SK-N-DZ (cell line): ENCODE results near the gene NSD1.
"Not testable (repeated sequence)": the region's sequence is repeated elsewhere in the genome, so short reads cannot be mapped to it uniquely, and the experiment has no call there.

Experiments
- DNase-seq: peaks from one replicate; pipeline ENCODE4 v3.0.0-alpha.2; 2015; ENCODE audit warnings: low spot score

Gene NSD1

DNA sequence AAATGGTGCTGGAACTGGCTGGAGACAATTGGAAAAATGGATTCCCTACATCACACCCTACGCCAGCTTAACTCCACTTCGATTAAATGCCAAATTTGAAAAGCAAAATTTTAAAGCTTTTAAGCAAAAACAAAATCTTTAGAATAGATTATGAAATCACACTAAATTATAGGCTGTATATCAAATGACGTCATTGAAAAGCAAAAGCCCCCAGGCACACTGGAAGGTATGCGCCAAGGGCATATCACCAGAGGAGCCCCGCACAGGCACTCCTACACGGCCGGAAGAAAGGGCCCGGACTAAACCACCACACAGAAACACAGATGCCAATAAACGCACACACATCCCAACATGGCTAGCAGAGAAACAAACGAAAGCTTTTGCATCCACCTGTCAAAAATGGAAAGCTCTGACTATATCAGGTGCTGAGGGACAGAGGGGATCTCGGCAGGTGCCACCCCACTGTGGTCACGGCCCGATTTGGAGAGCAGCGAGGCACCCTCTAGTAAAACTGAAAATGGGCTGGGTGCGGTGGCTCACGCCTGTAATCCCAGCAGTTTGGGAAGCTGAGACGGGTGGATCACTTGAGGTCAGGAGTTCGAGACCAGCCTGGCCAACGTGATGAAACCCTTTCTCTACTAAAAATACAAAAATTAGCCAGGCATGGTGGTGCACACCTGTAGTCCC lies 195.1 kb downstream of the NSD1 start:
- no peak for DNase-seq

DNA sequence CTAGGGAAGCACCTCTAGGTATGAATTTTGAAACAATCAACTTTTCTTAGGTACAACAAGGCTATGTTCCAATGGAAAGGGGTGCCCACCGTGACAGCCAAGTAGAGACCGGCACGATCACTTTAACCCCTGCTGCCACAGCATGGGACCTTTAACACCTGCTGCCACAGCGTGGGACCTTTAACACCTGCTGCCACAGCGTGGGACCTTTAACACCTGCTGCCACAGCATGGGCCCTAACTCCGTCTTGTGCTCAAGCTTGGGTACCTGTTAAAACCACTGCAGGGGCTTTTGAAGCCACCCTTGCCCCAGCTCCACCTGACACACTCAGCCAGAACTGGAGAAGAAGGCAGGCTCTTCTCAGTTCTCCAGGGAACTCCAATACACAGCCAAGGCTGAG lies 196.3 kb downstream of the NSD1 start:
- DNase-seq, result no peak

DNA sequence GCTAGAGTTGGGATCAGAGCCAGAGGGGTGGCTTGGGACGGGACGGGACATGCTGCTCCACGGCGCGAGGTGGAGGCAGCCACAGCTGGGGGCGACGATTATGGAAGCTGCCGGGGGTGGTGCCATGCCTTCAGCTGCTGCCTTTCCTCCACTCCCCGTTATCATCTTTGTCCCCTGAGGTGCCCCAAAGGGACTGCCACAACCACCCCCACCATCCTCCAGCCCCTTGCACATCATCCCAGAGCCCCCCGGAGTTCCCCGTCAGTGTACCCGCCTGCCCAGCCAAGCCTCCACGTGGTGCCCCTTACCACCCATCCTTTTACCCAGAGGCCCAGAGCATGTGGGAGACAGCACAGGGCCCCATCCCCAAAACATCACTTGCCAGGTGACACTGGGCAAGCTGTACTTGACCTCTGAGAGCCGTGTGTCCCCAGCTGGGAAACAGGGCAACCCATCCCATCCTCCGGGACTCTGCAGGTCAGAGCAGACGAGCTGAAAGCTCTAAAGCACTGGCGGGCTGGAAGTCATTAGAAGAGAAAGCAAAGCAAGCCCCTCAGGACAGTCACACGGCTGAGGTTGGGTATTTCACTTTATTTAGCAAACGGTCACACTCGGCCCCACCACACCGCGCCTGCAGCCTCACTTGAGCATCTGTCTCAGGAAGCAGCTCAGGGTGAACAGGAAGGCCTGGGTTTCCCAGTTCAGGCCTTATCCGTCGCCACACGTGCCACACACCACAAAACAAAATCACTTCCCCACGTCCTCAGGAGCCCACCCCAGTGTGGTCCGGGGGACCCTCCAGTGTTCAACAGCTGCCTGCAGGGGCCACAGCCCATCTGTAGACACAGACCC lies 197.6 kb downstream of the NSD1 start:
- no peak for DNase-seq

DNA sequence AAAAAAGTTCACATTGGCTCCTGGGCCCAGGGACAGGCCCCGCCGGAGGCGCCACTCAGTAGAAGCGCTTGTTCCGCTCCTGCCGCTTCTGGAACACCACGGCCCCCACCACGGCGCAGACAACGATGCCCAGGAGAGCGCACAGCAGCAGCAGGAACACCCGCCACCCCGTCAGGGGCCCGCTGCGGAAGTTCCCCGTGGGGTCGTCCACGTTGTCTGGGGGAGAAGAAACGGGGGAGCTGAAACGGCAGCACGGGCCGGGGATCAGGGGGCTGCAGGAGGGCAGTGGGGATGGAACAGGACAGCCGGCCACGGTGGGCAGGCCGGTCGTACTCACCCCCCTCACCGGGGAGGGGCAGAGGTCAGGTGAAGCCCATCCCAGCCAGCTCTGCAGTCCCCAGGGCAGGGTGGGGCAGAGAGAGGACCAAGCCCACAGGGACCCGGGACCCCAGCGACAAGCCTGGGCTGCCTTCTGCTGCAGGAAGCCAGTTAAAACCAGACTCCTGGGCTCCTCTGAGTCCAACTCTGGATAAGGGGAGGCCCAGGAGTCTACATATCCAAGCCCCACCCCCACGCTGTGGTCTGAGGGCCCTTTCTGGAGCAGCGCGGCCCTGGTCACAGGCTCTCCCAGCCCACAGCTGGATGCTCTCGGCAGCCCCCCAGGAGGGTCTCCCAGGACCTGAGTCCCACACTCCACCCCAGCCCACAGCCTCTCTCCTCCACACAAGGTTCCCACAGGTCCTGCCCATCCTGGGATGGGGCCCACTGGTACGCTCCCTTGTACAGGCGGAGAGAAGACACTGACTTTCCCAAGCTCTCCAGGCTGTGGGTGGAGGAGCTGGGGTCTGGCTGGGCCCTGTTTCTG lies 198.7 kb downstream of the NSD1 start:
- DNase-seq, result no peak

DNA sequence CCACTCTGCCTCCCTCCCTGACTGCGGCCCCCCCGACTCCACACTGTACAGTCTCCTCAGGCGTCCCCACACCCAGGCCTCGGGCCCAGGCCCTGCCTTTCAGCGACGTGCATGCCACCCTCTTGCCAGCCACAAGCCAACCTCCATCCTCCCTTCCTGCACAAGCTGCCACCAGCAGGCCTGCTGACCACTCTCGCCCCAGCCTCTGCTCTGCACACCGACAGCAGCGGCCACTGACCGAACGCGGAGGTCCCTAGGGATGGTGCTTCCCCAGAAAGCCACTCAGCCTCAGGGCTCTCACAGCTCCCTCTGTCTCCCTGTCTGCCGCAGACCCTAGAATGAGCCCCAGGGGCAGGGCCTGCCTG lies 199.3 kb downstream of the NSD1 start:
- DNase-seq, result no peak

GRCh38 chr5:177333420-177334154 lies 200.0 kb downstream of the NSD1 start:
- no peak for DNase-seq

DNA sequence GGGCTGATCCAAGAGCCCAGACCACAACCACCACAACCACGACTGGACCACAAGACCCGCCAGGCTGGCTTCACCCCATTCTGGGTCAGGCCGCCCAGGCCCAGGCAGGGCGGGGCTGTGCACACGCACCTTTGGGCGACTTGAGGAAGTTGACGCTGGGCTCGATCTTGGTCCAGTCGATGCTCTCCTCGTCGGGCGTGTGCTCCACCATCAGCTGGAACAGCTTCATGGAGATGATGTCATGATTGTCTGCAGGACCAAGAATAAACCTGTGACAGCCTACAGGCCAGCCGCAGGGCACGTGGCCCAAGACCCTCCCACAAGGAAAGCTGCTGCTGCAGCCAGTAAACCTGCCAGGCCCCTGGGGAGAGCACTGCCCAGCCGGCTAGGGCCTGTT lies 200.6 kb downstream of the NSD1 start:
- DNase-seq, result no peak

GRCh38 chr5:177334781-177335700 lies 201.5 kb downstream of the NSD1 start:
- no peak for DNase-seq

DNA sequence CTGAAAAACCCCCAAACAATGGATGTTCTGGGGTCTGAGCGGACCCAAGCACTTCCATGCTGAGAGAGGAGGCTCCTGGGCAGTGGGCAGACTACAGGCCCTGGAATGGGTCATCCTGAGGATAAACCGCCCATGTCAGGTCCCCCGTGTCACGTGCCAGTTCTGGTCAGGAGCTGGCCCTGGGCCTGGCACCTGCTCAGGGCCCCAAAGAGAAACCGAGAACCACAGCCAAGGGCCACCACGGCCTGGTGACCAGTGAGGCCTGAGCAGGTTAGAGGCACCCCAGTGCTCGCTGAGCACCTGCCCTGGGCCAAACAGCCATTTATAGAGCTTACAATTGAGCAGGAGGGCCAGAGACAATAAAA lies 202.1 kb downstream of the NSD1 start:
- no peak for DNase-seq

GRCh38 chr5:177336112-177336511 lies 202.5 kb downstream of the NSD1 start:
- DNase-seq, result no peak

DNA sequence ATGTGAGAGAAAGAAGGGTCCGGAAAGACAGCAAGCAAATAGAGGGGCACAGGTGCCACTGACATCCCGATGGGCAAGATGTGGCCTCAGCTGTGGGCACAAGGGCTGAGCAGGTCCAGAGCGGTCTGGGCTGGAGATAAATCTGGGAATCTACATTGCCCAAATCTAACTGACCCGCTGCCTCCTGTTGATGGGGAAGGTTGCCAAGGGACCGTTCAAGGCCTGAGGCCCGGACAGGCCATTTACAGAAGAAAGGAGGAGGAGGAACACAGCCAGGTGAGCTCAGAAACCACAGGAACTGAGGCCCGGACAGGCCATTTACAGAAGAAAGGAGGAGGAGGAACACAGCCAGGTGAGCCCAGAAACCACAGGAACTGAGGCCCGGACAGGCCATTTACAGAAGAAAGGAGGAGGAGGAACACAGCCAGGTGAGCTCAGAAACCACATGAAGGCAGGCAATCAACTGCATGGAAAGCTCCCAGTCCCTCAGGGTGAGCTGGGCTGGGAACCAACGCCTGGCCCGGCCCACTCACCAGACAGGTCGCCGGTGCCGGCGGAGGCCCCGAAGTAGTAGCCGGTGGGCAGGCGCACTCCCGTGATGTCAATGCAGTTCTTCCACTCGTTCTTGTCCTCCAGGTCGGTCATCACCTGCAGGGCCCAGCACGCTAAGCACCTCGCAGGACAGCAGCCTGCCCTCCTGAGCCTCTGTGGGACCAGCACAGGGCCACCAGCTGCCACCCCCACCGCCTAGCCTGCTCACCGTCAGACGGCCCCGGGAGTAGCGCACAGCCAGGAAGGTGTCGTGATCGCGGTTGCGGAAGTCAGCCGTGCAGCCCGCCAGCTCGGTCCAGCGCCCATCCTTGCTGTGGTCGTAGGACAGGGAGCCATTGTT lies 203.3 kb downstream of the NSD1 start:
- DNase-seq, result no peak

GRCh38 chr5:177338251-177339106 lies 204.9 kb downstream of the NSD1 start:
- DNase-seq, result no peak

- no peak for DNase-seq
Observed at GRCh38 chr5:177339107-177339638, 205.6 kb downstream of the NSD1 start.

- DNase-seq, result not testable (repeated sequence)
Observed at GRCh38 chr5:177343000-177343399, 209.4 kb downstream of the NSD1 start.

GRCh38 chr5:177343777-177344176 lies 210.2 kb downstream of the NSD1 start:
- no peak for DNase-seq

DNA sequence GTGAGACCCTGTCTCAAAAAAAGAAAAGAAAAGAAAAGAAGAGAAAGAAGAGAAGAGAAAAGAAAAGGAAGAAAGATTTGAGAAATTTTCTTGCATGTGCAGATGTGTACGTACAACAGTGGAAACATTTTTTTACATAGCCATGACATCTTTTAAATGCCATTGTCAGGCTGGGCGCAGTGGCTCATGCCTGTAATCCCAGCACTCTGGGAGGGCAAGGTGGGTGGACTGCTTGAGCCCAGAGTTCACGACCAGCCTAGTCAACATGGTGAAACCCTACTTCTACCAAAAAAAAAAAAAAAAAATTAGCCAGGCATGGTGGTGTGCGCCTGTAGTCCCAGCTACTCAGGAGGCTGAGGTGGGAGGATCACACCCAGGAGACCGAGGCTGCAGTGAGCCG lies 211.3 kb downstream of the NSD1 start:
- DNase-seq, result no peak

GRCh38 chr5:177346820-177347219 lies 213.2 kb downstream of the NSD1 start:
- DNase-seq, result no peak

DNA sequence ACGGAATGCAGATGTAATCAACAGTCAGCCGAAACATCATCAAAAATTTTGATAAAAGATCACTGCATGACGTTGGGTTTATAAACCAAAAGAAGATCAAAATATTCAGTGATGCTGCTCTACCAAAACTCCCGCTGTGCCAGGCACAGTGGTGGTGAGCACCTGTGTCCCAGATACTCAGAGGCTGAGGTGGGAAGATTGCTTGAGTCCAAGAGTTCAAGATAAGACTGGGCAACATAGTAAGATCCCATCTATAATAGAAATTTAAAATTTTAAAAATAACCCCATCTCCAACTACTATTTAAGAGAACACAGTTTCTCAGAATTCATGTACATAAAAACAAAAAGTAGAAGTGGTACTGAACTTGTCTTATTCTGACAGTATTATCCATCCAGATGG lies 214.1 kb downstream of the NSD1 start:
- DNase-seq, result no peak

DNA sequence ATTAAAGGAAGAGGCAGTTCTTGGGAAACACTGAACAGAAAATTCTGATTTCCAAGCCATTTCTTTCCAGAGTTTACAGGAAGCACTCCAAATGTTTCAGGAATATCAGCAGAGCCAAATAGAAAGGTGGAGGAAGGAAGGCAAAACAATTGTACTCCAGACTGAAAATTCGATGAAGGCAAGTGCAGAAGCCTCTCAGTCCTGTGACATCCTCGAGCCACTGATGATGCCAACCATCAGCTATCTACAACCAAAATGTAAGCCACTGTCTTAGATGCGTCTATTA lies 215.7 kb downstream of the NSD1 start:
- DNase-seq, result no peak
